OCI-LY7 (cell line): ENCODE measurements around the gene IQCC.

Experiments used
- CTCF ChIP-seq: fragments of 200-600 bp; sonication (generic); conservative IDR thresholded peaks from 2 replicates; pipeline ENCODE4 v1.5.1; 2014; ENCODE audit warnings: mild to moderate bottlenecking, antibody characterized with exemption, low read length, moderate library complexity, mixed read lengths
- EZH2phosphoT487 ChIP-seq: fragments of 200-600 bp; sonication (generic); IDR thresholded peaks from 2 replicates; pipeline ENCODE4 v1.6.1; 2018; ENCODE audit warnings: low read depth, borderline replicate concordance, mild to moderate bottlenecking, mixed run types, antibody characterized with exemption, low read length, moderate library complexity, mixed read lengths

- no peak for TF ChIP-seq CTCF
- TF ChIP-seq EZH2phosphoT487, result no peak
Measured at GRCh38 chr1:32195531-32195930, 9.9 kb upstream of the IQCC start.
